CD4-positive, alpha-beta memory T cell (primary cell): ENCODE results near the gene TMEM86A. TPM values are rescaled to one million over a fixed set of nuclear protein-coding genes. Genes with fewer than 3 reads are reported as not detected.
A peak's percentile ranks its signal among the peaks of the same experiment; 100 is the strongest.

Experiments used
- CTCF ChIA-PET: fragments of 350-600 bp; sonication (Branson Sonifier 250); formaldehyde crosslinking; loops from one replicate; lab custom pipeline; 2021; ENCODE audit warnings: inconsistent platforms; ENCODE audit not compliant: partially characterized antibody; lab: Charles Lee
- POLR2A ChIA-PET: fragments of 350-600 bp; sonication (Branson Sonifier 250); formaldehyde crosslinking; loops from one replicate; lab custom pipeline; 2021; ENCODE audit not compliant: partially characterized antibody; lab: Charles Lee
- DNase-seq, 5 donors: peaks; one replicate each; pipeline versions ENCODE4 v3.0.0 to v3.0.0-alpha.2; 2020 to 2022; ENCODE audit warnings: mixed read lengths in 1 of 5
- H3K27ac ChIP-seq: one replicate; pipeline ENCODE4 v1.7.0; 2013; ENCODE audit warnings: low read depth, low read length
- H3K27me3 ChIP-seq: 2 replicates; pipeline ENCODE4 v1.7.0; 2013; ENCODE audit warnings: mild to moderate bottlenecking, low read length, moderate library complexity; ENCODE audit not compliant: insufficient read depth
- H3K36me3 ChIP-seq: 2 replicates; pipeline ENCODE4 v1.7.0; 2013; ENCODE audit warnings: mild to moderate bottlenecking, low read length, moderate library complexity; ENCODE audit not compliant: insufficient read depth
- H3K4me1 ChIP-seq: 2 replicates; pipeline ENCODE4 v1.7.0; 2013; ENCODE audit warnings: mild to moderate bottlenecking, low read length, moderate library complexity; ENCODE audit not compliant: insufficient read depth
- H3K4me3 ChIP-seq, 2 donors: one replicate each; pipeline ENCODE4 v1.7.0; 2013; ENCODE audit warnings: low read length in 2 of 2, mild to moderate bottlenecking in 1 of 2
- H3K9me3 ChIP-seq, 2 donors: one replicate each; pipeline ENCODE4 v1.7.0; 2013; ENCODE audit warnings: low read length in 2 of 2, control low read depth in 1 of 2; ENCODE audit not compliant: control insufficient read depth in 1 of 2
- H3K27ac Mint-ChIP-seq, 7 donors: one replicate each; pipeline ENCODE4 v1.8.0; 2020 to 2021; ENCODE audit warnings: mixed read lengths in 7 of 7, mild to moderate bottlenecking in 6 of 7, inconsistent platforms in 3 of 7, moderate library complexity in 3 of 7
- H3K27me3 Mint-ChIP-seq, 2 donors: one replicate each; pipeline ENCODE4 v1.8.0; 2020 to 2021; ENCODE audit warnings: mixed read lengths in 2 of 2
- H3K36me3 Mint-ChIP-seq, 2 donors: one replicate each; pipeline ENCODE4 v1.8.0; 2020 to 2021; ENCODE audit warnings: mixed read lengths in 2 of 2, inconsistent platforms in 1 of 2, mild to moderate bottlenecking in 1 of 2
- H3K4me1 Mint-ChIP-seq, 4 donors: one replicate each; pipeline ENCODE4 v1.8.0; 2020 to 2021; ENCODE audit warnings: mixed read lengths in 4 of 4, mild to moderate bottlenecking in 1 of 4
- H3K4me3 Mint-ChIP-seq, 8 donors: one replicate each; pipeline ENCODE4 v1.8.0; 2020 to 2021; ENCODE audit warnings: mixed read lengths in 8 of 8, mild to moderate bottlenecking in 7 of 8, moderate library complexity in 6 of 8, inconsistent platforms in 3 of 8
- H3K9me3 Mint-ChIP-seq, 8 donors: one replicate each; pipeline ENCODE4 v1.8.0; 2020 to 2021; ENCODE audit warnings: mixed read lengths in 8 of 8, mild to moderate bottlenecking in 5 of 8, inconsistent platforms in 3 of 8, moderate library complexity in 1 of 8
- intact Hi-C: fragments of 100-400 bp; cut with micrococcal nuclease; formaldehyde crosslinking; loops from one replicate; pipeline ENCODE4 v1.15.1; 2023
- polyA plus RNA-seq, 2 donors: library from polyadenylated mRNA; unstranded; fragments of 300-500 nt; fragmentation: Illumina TruSeq; gene quantifications; one replicate each; pipeline ENCODE4 v1.2.3, GENCODE V29; 2021
- total RNA-seq, 2 experiments: library from RNA; stranded (reverse); gene quantifications; one replicate each; pipeline ENCODE4 v1.2.3, GENCODE V29; 2021

Gene TMEM86A
- total and polyA plus RNA-seq, 4 experiments from 2014 or later, result 0.76 to 4.0 (median 1.7) TPM

DNA sequence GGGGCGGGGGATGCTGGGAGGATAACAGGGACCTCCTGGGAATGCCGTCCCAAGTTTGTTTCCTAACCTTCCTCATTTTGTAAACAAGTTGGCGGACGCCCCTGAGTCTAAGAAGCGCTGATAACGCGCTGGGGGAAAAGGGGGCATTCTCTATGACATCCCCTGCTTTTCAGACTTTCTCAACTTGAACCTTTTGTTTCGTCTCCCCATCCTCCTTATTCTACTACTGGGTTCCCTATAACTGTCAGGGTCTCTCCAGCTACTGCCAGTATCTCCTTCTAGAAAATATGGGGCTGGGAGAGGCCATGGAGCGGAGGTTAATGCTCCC lies 654 bp downstream of the TMEM86A start:
- H3K4me3 ChIP-seq, result peak overlapping the region in 1 of 2 donors; percentile 64
- Mint-ChIP-seq H3K36me3 (peaks cover 0 to 3% of the 10 kb centered on the region in 2 donors), H3K4me1 (peaks cover 10 to 25% (median 17%) of the 10 kb centered on the region in 4 donors), H3K27ac (peak overlapping the region; percentile 6 to 89 (median 75)), H3K9me3 (no peaks in the 10 kb centered on the region), H3K27me3 (no peaks in the 10 kb centered on the region), H3K4me3 (peak overlapping the region; percentile 79 to 88 (median 82))
- no peaks in the 10 kb centered on the region for H3K36me3 ChIP-seq
- no peak for DNase-seq
- ChIA-PET CTCF (interaction anchor here (1.3 to 2.0 kb wide), 3 partner anchors 21 to 32 kb away, joined by 5 to 7 read pairs (median 6); no protein-coding TSS in a partner anchor), POLR2A (interaction anchor here (0.9 to 2.0 kb wide), 3 partner anchors 27 to 305 kb away, joined by 4 to 14 read pairs (median 12); partner anchors contain the start of genes LDHA and SPTY2D1)
- H3K27ac ChIP-seq, result peak overlapping the region; percentile 63
- H3K4me1 ChIP-seq, result peaks cover 15% of the 10 kb centered on the region
- H3K27me3 ChIP-seq, result no peaks in the 10 kb centered on the region
- H3K9me3 ChIP-seq, result no peaks in the 10 kb centered on the region
- intact Hi-C loops, result loop anchor here (2.0 to 5.0 kb wide), 3 partner anchors 22 to 112 kb away; partner anchors contain the start of genes SPTY2D1 and UEVLD

DNA sequence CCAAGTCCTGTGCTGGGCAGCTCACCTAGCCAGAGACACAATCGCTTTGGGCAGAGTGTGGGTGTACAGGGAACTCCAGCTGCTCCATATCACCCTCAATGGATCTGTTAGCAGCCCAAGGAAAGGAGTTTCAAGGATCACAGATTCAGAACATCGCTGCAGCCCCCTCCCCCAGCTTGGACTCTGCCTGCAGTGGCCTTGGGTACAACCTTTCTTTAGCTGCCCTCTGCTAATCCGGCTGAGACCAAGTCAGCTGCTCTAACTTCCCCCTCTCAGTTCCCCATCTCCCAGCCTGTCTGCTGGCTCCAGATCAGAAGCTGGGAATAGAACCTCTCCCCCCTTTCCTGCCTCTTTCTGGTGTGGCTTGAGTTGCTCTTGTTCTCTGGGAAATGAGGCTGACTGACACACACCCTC lies 1.3 kb downstream of the TMEM86A start:
- H3K4me3 Mint-ChIP-seq, result peak overlapping the region; percentile 79 to 88 (median 82)
- peak overlapping the region; percentile 6 to 91 (median 75) for H3K27ac Mint-ChIP-seq
- peaks cover 0 to 3% of the 10 kb centered on the region in 2 donors for H3K36me3 Mint-ChIP-seq
- ChIA-PET POLR2A (no interaction called here), CTCF (interaction anchor here (1.3 to 2.0 kb wide), 3 partner anchors 20 to 31 kb away, joined by 5 to 7 read pairs (median 6); no protein-coding TSS in a partner anchor)
- DNase-seq, result no peak
- Histone ChIP-seq H3K27me3 (no peaks in the 10 kb centered on the region), H3K36me3 (no peaks in the 10 kb centered on the region), H3K4me1 (peaks cover 15% of the 10 kb centered on the region), H3K9me3 (no peaks in the 10 kb centered on the region), H3K27ac (no peak overlapping the region), H3K4me3 (no peak overlapping the region)
- no peaks in the 10 kb centered on the region for H3K27me3 Mint-ChIP-seq
- H3K9me3 Mint-ChIP-seq, result no peaks in the 10 kb centered on the region
- intact Hi-C loops, result loop anchor here (2.0 to 5.0 kb wide), 3 partner anchors 21 to 113 kb away; partner anchors contain the start of genes SPTY2D1 and UEVLD
- H3K4me1 Mint-ChIP-seq, result peaks cover 11 to 30% (median 18%) of the 10 kb centered on the region in 4 donors

- Histone ChIP-seq H3K36me3 (no peaks in the 10 kb centered on the region), H3K27ac (no peak overlapping the region), H3K4me3 (no peak overlapping the region), H3K9me3 (no peaks in the 10 kb centered on the region), H3K4me1 (peaks cover 18% of the 10 kb centered on the region), H3K27me3 (no peaks in the 10 kb centered on the region)
- H3K9me3 Mint-ChIP-seq, result no peaks in the 10 kb centered on the region
- ChIA-PET CTCF (interaction anchor here (1.3 to 1.5 kb wide), 2 partner anchors 22 to 31 kb away, joined by 5 to 7 read pairs; no protein-coding TSS in a partner anchor), POLR2A (no interaction called here)
- H3K27me3 Mint-ChIP-seq, result no peaks in the 10 kb centered on the region
- H3K4me1 Mint-ChIP-seq, result peaks cover 13 to 36% (median 22%) of the 10 kb centered on the region in 4 donors
- DNase-seq, result no peak
- intact Hi-C loops, result no loop called here
- peaks cover 0 to 3% of the 10 kb centered on the region in 2 donors for H3K36me3 Mint-ChIP-seq
- H3K27ac Mint-ChIP-seq, result peak overlapping the region in 4 of 7 donors; percentile 6 to 91 (median 71)
- peak overlapping the region; percentile 79 to 88 (median 82) for H3K4me3 Mint-ChIP-seq
Measured at GRCh38 chr11:18700375-18700774, 1.8 kb downstream of the TMEM86A start.

DNA sequence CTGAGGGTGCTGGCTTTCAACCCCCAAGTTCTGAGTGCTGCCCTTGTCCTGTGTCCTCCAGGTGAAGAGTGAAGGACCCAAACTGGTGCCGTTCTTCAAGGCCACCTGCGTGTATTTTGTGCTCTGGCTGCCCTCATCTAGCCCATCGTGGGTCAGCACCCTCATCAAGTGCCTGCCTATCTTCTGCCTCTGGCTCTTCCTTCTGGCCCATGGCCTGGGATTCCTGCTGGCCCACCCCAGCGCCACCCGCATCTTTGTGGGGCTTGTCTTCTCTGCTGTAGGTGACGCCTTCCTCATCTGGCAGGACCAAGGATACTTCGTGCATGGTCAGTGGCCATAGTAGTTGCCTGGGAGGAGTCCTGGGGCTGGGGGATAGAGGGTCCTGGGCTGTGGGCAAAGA lies 2.3 kb downstream of the TMEM86A start:
- Histone ChIP-seq H3K9me3 (no peaks in the 10 kb centered on the region), H3K4me3 (no peak overlapping the region), H3K27me3 (no peaks in the 10 kb centered on the region), H3K27ac (no peak overlapping the region), H3K36me3 (no peaks in the 10 kb centered on the region), H3K4me1 (peaks cover 23% of the 10 kb centered on the region)
- H3K27ac Mint-ChIP-seq, result no peak overlapping the region
- H3K27me3 Mint-ChIP-seq, result no peaks in the 10 kb centered on the region
- DNase-seq, result no peak
- H3K9me3 Mint-ChIP-seq, result no peaks in the 10 kb centered on the region
- peaks cover 0 to 3% of the 10 kb centered on the region in 2 donors for H3K36me3 Mint-ChIP-seq
- ChIA-PET POLR2A (no interaction called here), CTCF (interaction anchor here (5.8 kb wide), 1 partner anchor 21 kb away, joined by 42 read pairs; no protein-coding TSS in a partner anchor)
- peak overlapping the region in 5 of 8 donors; percentile 1 to 57 (median 48) for H3K4me3 Mint-ChIP-seq
- intact Hi-C loops, result no loop called here
- peaks cover 14 to 40% (median 26%) of the 10 kb centered on the region in 4 donors for H3K4me1 Mint-ChIP-seq

GRCh38 chr11:18701614-18702216 lies 3.1 kb downstream of the TMEM86A start:
- no peaks in the 10 kb centered on the region for H3K9me3 ChIP-seq
- no peaks in the 10 kb centered on the region for H3K36me3 ChIP-seq
- H3K4me1 ChIP-seq, result peaks cover 24% of the 10 kb centered on the region
- H3K27ac ChIP-seq, result no peak overlapping the region
- Mint-ChIP-seq H3K4me3 (no peak overlapping the region), H3K9me3 (no peaks in the 10 kb centered on the region), H3K27ac (peak overlapping the region in 2 of 7 donors; percentile 32 to 81), H3K27me3 (no peaks in the 10 kb centered on the region), H3K36me3 (peaks cover 2 to 3% of the 10 kb centered on the region in 2 donors), H3K4me1 (peaks cover 17 to 44% (median 31%) of the 10 kb centered on the region in 4 donors)
- DNase-seq, result no peak
- no peak overlapping the region for H3K4me3 ChIP-seq
- H3K27me3 ChIP-seq, result no peaks in the 10 kb centered on the region
- ChIA-PET POLR2A (interaction anchor here (1.1 kb wide), 1 partner anchor 19 kb away, joined by 5 read pairs; no protein-coding TSS in a partner anchor), CTCF (interaction anchor here (1.4 to 5.8 kb wide), 2 partner anchors 20 to 26 kb away, joined by 4 to 42 read pairs; no protein-coding TSS in a partner anchor)
- intact Hi-C loops, result no loop called here

DNA sequence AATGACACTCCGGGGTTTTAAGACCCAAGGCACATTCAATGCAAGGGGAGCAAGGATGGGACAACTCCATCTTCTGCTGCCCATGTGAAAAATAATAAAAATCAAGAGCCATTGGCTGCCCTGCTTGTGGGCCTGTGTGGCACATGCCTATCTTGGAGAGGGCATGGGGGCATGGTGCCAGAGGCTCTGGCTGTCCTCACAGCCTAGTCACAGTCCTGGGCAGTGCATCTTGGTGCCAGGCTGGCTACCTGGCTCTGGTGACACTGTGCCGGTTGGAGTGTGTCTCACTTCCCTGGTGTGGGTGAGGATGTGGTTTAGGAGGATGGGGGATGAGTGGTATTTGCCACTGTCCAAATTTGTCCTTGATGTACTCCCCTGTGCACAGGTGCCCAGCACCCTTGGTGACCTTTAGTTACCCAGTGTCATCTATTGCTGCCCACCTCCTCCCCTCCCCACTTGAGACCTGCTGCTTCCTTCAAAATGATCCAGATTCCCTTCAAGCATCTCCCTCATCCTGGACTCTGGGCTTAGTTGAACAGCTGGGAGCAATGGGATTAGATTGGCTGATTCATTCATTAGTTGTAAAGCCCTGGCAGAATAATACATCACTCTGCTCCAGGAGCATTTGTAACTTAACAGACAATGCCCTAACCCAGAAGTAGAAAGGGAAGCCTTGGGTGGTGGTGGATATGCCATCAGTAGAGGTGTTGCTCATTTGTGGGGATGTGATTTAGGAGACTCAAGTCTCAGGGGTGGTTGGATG lies 4.6 kb downstream of the TMEM86A start:
- Mint-ChIP-seq H3K4me3 (peak overlapping the region in 2 of 8 donors; percentile 14 to 39), H3K9me3 (no peaks in the 10 kb centered on the region), H3K36me3 (peaks cover 3% of the 10 kb centered on the region in 2 donors), H3K4me1 (peaks cover 18 to 45% (median 32%) of the 10 kb centered on the region in 4 donors), H3K27me3 (no peaks in the 10 kb centered on the region), H3K27ac (peak overlapping the region in 2 of 7 donors; percentile 5 to 57)
- no peak overlapping the region for H3K27ac ChIP-seq
- no peak overlapping the region for H3K4me3 ChIP-seq
- intact Hi-C loops, result no loop called here
- no peaks in the 10 kb centered on the region for H3K27me3 ChIP-seq
- no peak for DNase-seq
- H3K36me3 ChIP-seq, result no peaks in the 10 kb centered on the region
- H3K4me1 ChIP-seq, result peaks cover 23% of the 10 kb centered on the region
- ChIA-PET CTCF (interaction anchor here (5.8 kb wide), 1 partner anchor 18 kb away, joined by 42 read pairs; no protein-coding TSS in a partner anchor), POLR2A (no interaction called here)
- H3K9me3 ChIP-seq, result no peaks in the 10 kb centered on the region
